K562 (cell line): ENCODE results near the gene TGDS. TPM values are rescaled to one million over a fixed set of nuclear protein-coding genes. Genes with fewer than 3 reads are reported as not detected.

Source experiments
- AFF4 ChIP-seq: sonication (generic); formaldehyde crosslinking; IDR thresholded peaks from 2 replicates; pipeline ENCODE4 v1.8.0; 2023; ENCODE audit warnings: mild to moderate bottlenecking, missing genetic modification reagents
- BRD4 ChIP-seq: fragments of 200-600 bp; sonication (generic); IDR thresholded peaks from 2 replicates; pipeline ENCODE4 v1.6.1; 2017; ENCODE audit warnings: inconsistent platforms
- CEBPZ ChIP-seq: fragments of 150-350 bp; IDR thresholded peaks from 2 replicates; pipeline ENCODE4 v1.6.1; 2014; ENCODE audit warnings: low read depth, mild to moderate bottlenecking, low read length, borderline replicate concordance
- DEAF1 ChIP-seq: fragments of 450-650 bp; formaldehyde crosslinking; IDR thresholded peaks from 2 replicates; pipeline ENCODE4 v1.4.0; 2020; ENCODE audit warnings: mild to moderate bottlenecking, moderate library complexity
- FOXK2 ChIP-seq, 2 experiments: fragments of 450-650 bp; IDR thresholded peaks in 1 of 2; conservative IDR thresholded peaks in 1 of 2; 2 replicates each; pipeline ENCODE4 v1.6.1; 2016; ENCODE audit warnings: low read depth in 2 of 2, mild to moderate bottlenecking in 1 of 2
- HDAC2 ChIP-seq: fragments of 450-650 bp; IDR thresholded peaks from 2 replicates; pipeline ENCODE4 v1.6.1; 2016; ENCODE audit warnings: mild to moderate bottlenecking
- MAZ ChIP-seq, 2 experiments: fragments of 450-650 bp in 1 of 2; sonication (generic) in 1 of 2; formaldehyde crosslinking; IDR thresholded peaks in 1 of 2; conservative IDR thresholded peaks in 1 of 2; 2 replicates each; pipeline versions ENCODE4 v1.4.0 to v1.5.0; 2020; ENCODE audit warnings: mild to moderate bottlenecking in 1 of 2, missing genetic modification reagents in 1 of 2
- NBN ChIP-seq: fragments of 450-650 bp; IDR thresholded peaks from 2 replicates; pipeline ENCODE4 v1.6.1; 2016; ENCODE audit warnings: low read depth, mild to moderate bottlenecking
- NRF1 ChIP-seq, 2 experiments: fragments of 450-650 bp; IDR thresholded peaks in 1 of 2; conservative IDR thresholded peaks in 1 of 2; 2 replicates each; pipeline ENCODE4 v1.6.1; 2014; ENCODE audit warnings: mild to moderate bottlenecking in 2 of 2
- RB1 ChIP-seq: fragments of 450-650 bp; IDR thresholded peaks from 2 replicates; pipeline ENCODE4 v1.6.1; 2017; ENCODE audit warnings: low read depth, mild to moderate bottlenecking
- ZBTB26 ChIP-seq: fragments of 450-650 bp; formaldehyde crosslinking; IDR thresholded peaks from 2 replicates; pipeline ENCODE4 v1.4.0; 2022; ENCODE audit warnings: missing genetic modification characterization
- ZNF184 ChIP-seq: sonication (generic); formaldehyde crosslinking; IDR thresholded peaks from 2 replicates; pipeline ENCODE4 v1.5.0; 2020; ENCODE audit warnings: missing genetic modification reagents
- polyA plus RNA-seq, 8 experiments: library from polyadenylated mRNA; depleted of rRNA in 4 of 8; stranded (reverse) in 5 of 8; unstranded in 3 of 8; fragments of >200 nt; fragmentation: Nextera tagmentation in 2 of 8; fragmentation: Illumina TruSeq in 1 of 8; extraction: Ambion mirVana in 2 of 8; extraction: Trizol in 1 of 8; gene quantifications; 2 replicates each; pipeline versions ENCODE4 v1.2.1 to v1.2.3, GENCODE V29; 2011 to 2014; ENCODE audit warnings: inconsistent platforms in 1 of 8, missing spikeins in 1 of 8
- total RNA-seq, 7 experiments: library from RNA; depleted of rRNA in 6 of 7; stranded (reverse); fragments of >200 nt in 6 of 7; fragmentation: Illumina TruSeq in 2 of 7; extraction: Trizol in 2 of 7; gene quantifications; 2 replicates each; pipeline versions ENCODE4 v1.2.1 to v1.2.3, GENCODE V29; 2011 to 2021; ENCODE audit warnings: low replicate concordance in 1 of 7

The TGDS gene
- total and polyA plus RNA-seq, 9 of the 15 experiments (the other 6 are each of a cell fraction or from before 2014, with no cell fraction given), result 9.9 to 43.7 (median 21.4) TPM

GRCh38 chr13:94549232-94550061, 46.5 kb downstream of the TGDS start (continued):
- TF ChIP-seq AFF4 (CRISPR knock-in tag) (no peak; the same call in 1 of the 2 replicates), BRD4 (peak; percentile 85; the same call in 1 of the 2 replicates), MAZ (CRISPR knock-in tag; conservative IDR thresholded peaks at IDR 0.05 in 1 of 2, IDR thresholded peaks at IDR 0.05 in 1 of 2) (peak; percentile 64 to 82; a peak in 3 of 4 replicates), ZBTB26 (CRISPR knock-in tag) (no peak), RB1 (no peak), CEBPZ (no peak), DEAF1 (CRISPR knock-in tag) (0 out of 2 replicates have a peak, but pooled peaks have one; percentile 23), NRF1 (conservative IDR thresholded peaks at IDR 0.05 in 1 of 2, IDR thresholded peaks at IDR 0.05 in 1 of 2) (peak; percentile 94 to 95), HDAC2 (peak; percentile 89), ZNF184 (no peak), FOXK2 (conservative IDR thresholded peaks at IDR 0.05 in 1 of 2, IDR thresholded peaks at IDR 0.05 in 1 of 2; ENCODE audit: low read depth in 2 of 2) (peak in 1 of 2 experiments; percentile 35; a peak in 1 of 4 replicates), NBN (peak; percentile 83)
